ENCODE data around the gene ACAD10.

- TF ChIP-seq CTCF (IDR thresholded peaks at IDR 0.05; ENCODE audit: poor library complexity) (no peak), EZH2 (IDR thresholded peaks at IDR 0.05; ENCODE audit: borderline replicate concordance) (no peak)
Measured at GRCh38 chr12:111636209-111636945, 49.5 kb upstream of the ACAD10 start.

All from hepatocyte (in vitro differentiated cells).